GM21447 (cell line): Measurements from ENCODE around the gene SRP19.
"Not testable (repeated sequence)": the region's sequence is repeated elsewhere in the genome, so short reads cannot be mapped to it uniquely, and the experiment has no call there.

Source experiments
- ATAC-seq: cut with Tn5 transposase; IDR thresholded peaks from one replicate; pipeline ENCODE4 v1.9.1; 2021; ENCODE audit not compliant: unreplicated experiment

SRP19 gene

DNA sequence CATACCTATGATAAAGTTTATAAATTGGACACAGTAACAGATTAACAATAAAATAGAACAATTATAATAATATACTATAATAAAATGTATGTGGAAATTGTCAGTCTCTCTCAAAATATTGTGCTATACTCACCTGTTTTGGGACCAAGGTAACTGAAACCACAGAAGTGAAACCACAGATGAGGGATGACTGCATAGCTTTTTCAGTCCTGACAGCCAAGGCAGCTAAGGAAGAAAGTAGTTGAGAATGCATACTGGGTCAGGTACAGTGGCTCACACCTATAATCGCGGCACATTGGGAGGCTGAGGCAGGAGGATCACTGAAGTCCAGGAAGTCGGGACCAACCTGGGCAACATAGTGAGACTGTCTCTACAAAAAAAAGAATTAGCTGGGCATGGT lies 8.9 kb downstream of the SRP19 start:
- peak; percentile 82 for ATAC-seq

DNA sequence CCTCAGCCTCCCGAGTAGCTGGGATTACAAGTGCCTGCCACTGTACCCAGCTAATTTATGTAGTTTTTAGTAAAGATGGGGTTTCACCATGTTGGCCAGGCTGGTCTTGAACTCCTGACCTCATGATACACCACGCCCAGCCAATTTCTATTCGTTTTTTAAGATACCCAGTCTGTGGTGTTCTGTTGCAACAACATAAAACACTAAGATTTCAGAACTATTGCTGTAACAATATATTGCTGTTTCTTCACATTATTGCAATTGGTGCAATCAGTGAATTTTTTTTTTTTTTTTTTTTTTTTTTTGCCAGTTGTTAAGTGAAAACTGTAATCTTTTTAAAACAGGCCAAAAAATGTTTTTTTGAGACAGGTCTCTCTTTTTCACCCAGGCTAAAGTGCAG lies 9.9 kb downstream of the SRP19 start:
- ATAC-seq, result no peak

DNA sequence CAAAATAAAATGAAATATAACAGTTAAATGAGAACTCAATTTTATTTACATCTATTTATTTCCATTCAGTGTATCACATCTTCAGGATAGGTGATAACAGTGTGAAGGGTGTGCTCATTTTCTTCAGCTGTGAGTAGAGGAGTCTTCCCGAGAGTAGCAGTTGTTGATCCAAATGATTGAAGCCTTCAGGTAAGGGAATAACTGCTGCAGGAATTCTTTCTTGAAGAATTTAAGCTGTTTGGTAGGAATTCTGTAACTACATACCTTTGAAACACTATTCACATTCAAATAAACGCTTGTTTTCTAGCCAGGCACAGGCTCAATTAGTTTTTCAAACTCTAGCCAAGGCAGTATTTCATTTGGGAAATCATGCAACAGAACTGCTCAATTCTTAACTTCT lies 15.3 kb downstream of the SRP19 start:
- no peak for ATAC-seq

DNA sequence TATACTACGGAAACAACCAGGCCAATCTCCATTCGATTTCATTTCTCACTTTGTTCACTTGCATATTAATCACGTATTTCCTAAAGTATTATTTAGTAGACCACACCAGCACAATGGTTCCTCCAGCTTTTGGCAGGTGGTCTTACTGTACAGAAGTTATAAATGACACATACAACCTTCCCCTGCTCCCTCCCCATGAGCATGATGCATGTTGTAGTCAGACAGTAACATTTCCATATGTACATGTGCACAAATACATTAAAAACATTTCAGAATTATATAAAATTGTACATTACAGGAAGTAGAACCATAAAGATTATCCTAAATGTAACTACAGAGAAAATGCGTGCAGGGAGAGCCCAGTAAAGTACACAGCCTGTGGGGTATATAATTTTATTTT lies 17.0 kb downstream of the SRP19 start:
- no peak for ATAC-seq

DNA sequence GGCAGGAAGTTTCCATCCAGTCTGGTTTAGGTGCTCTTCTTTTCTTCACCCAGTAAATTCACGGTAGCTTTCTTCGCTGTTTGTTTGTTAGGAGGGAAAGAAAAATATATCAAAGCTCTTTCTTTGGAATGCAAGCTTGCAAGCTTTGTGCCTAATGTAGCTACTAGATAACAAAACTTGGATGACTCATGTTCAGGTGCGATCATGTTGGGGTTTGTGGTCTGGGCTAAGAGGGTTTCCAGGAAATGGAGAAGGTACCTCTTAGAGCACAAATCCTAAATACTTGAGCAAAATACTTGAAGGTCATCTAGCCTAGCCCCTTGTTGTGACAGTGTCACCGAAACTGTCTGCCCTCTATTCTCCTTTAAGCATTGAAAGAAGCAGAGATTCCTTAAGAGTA lies 17.7 kb downstream of the SRP19 start:
- peak; percentile 65 for ATAC-seq

DNA sequence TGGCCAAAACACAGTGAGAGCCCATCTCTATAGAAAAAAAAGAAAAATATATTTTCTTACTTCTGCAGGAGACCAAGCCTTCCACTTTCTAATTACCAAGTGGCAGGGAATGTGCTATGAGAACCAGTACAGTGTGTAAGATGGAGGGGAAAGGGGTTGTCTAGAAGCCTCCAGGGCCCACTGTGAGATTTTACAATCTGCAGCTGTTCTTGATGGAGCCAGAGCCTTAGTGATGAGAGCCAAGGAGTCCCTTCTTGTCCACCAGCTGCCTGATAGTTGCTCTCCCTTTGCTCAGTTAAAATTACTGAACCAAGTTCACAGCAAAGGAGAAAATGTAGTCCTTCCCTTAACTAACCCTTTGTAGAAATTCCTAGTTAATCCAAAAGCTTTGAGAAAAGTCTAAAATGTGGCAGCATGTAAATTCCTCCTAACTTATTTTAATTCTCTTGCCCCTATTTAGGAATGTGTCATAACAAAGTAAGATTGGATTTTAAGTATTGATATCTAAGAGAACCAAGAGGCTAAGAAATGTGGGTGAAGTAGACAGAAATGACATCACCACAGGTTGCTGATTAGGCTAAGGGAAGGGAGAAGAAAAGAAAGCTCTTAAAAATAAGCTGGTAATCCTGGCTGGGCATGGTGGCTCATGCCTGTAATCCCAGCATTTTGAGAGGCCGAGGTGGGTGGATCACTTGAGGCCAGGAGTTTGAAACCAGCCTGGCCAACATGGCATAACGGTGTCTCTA lies 19.3 kb downstream of the SRP19 start:
- ATAC-seq, result no peak

DNA sequence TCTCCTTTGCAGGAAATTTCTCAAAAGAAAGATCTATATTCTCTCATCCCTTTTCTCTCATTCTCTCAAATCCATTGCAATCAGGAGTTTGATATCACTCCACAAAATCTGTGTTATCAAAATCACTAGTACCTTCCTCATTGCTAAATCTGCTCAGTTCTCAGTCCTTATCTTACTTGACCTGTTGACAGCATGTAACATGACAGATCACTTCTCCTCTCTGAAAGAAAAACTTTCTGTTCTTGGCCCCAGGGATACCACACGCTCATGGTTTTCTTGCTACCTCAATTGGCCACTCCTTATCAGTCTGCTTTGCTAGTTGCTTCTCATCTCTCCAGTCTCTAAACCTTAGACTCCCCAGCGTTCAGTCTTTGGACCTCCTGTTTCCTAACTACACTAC lies 22.1 kb downstream of the SRP19 start:
- no peak for ATAC-seq

DNA sequence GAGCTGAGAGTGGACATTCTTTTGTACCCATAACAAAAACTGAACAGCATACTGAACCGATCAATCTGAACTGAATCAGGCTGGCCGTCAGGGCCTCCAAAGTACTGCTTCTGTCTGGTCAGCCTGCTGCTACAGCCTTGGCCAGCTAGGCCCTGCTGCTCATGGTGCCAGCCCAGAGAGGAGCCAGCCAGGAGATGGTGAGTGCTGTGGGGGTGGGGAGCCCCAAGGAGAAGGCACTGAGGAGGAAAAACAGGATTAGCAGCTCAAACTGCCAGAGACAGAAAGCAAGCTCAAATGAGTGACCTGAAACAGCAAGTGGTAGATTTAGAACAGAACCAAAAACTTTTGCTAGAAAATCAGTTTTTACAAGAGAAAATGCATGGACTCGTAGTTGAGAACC lies 23.9 kb downstream of the SRP19 start:
- ATAC-seq, result no peak

DNA sequence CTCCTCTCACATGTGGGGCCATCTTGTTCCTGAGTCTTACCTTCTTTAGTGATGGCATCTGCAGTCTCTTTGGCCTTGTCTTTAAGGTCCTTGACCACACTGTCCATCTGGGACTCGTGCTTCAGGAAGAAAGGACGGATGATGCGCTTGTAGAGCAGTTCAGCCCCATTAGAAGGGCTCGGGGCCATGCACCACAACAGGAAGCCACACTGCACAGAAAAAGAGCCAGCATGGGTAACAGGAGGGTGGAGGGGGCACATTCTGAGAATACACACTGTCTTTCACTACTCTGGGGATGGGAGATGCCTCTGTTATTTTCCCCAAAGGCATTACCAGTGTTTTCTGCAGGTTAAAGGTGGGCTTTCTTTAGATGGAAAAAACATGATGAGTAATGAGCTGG lies 25.9 kb downstream of the SRP19 start:
- no peak for ATAC-seq

DNA sequence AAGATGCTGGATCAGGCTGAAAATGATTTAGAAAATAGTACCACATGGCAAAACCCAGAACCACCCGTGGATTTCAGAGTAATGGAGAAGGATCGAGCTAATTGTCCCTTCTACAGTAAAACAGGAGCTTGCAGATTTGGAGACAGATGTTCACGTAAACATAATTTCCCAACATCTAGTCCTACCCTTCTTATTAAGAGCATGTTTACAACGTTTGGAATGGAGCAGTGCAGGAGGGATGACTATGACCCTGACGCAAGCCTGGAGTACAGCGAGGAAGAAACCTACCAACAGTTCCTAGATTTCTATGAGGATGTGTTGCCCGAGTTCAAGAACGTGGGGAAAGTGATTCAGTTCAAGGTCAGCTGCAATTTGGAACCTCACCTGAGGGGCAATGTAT lies 31.0 kb downstream of the SRP19 start:
- ATAC-seq, result not testable (repeated sequence)

DNA sequence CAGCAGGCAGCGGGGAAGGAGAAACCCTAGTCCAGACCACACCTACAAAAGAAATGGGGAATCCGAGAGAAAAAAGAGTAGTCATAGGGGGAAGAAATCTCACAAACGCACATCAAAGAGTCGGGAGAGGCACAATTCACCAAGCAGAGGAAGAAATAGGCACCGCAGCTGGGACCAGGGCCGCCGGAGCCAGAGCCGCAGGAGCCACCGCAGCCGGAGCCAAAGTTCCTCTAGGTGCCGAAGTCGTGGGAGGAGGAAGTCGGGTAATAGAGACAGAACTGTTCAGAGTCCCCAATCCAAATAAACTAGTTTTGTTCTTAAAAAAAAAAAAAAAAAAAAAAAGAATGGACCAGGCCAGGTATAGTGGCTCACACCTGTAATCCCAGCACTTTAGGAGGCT lies 31.7 kb downstream of the SRP19 start:
- ATAC-seq, result no peak

DNA sequence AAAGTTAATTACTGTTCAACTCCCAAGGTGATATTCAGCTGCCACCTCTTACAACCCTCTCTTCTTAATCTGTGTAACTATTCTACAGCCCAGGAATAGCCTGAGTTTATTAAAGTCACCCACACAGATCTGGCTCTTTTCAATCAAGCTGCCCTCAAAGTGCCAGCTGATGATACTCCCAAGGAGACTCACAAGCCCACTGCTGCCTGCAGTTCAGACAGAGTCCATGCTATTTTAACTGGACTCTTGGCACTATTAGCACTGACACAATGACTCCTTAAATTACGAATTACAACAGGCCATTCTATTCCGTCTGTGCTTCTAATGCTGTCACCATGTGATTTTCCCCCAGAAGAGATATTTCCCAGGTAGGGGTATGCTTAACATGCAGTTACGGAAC lies 34.6 kb downstream of the SRP19 start:
- no peak for ATAC-seq

DNA sequence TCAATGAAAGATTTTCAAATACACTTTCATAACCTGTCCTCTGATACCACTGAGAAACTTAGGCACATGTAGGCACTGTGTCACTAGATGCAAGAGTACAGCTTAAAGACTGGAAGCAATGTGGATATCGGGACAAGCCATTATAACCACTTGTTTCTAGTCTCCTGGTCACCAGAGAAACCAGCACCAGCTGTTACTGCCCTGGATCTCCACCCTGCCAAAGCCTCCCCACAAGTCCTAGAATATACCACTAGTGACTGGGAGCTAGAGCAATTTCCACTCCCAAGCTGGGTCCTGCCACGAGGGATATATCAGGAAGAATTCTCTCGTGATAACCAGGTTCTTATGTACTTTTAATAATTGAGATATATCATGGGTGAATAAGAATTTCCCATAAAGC lies 41.5 kb downstream of the SRP19 start:
- ATAC-seq, result no peak

DNA sequence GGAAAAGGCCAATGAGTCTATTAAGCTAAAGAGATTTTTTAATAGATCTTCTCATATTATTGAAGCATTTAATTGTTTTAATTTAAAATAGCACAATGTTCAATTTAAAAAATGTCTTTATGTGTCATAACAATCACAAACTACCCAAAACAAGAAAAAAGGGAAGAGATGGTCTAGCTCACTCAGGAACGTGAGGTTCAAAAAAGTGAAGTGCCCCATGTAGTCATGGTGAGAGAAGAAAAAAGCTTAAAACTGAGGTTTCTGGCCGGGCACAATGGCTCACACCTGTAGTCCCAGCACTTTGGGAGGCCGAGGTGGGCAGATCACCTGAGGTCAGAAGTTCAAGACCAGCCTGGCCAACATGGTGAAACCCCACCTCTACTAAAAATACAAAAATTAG lies 43.9 kb downstream of the SRP19 start:
- not testable (repeated sequence) for ATAC-seq

DNA sequence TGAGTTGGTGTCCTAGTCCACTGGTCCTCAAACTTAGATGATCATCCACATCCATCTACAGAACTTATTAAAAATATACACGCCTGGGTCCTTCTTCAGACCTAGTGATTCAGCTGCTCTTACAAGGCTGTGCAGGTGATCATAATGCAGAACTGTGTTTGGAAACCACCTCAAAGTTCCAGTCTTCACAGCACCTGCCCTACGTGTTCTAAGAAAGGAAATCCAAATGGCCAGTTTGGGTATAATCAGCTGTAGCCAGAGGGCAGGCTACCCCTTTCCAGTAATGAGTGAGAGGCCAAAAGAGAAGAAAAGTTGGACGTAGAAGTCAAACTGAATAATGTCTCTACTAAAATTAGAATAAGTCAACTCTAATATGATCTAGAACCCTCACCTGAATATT lies 45.5 kb downstream of the SRP19 start:
- ATAC-seq, result no peak

DNA sequence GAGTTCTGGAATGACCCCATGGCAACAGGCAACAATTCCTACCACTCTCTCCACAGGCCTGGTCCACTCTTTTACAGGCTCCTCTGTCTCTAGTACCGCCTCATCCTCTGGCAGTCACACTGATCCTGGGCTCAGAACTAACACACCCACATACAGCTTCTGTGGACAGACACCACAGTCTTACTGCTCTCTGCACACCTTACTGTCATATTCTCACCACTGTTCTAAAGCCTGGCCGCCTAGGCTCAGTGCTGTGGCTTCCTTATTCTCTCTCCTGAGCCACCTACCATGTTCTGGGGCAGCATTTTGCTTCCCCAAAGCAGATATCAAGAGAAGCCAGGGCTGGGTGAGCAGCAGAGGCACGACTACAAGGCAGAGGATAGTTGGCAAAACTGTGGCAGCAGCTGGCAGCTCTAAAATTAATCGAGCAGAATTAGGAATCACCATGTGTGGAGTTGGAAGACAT lies 46.1 kb downstream of the SRP19 start:
- ATAC-seq, result peak; percentile 53

DNA sequence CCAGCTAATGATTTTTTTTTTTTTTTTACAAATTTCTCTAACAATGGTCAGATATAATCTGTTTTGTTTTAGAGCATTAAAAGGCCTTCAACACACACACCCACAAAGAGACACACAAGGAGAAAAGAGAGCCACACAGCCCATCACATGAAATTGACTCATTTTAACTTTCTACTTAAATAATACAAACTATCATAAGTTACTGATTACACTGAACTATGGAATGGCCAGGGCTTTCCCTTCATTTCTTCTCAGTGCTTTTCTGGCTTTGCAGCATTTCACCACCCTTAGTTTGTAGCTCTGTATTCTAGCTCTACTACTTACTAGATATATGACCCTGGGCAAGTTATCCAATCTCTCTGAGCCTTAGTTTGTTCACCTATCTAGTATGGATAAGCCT lies 47.8 kb downstream of the SRP19 start:
- no peak for ATAC-seq

DNA sequence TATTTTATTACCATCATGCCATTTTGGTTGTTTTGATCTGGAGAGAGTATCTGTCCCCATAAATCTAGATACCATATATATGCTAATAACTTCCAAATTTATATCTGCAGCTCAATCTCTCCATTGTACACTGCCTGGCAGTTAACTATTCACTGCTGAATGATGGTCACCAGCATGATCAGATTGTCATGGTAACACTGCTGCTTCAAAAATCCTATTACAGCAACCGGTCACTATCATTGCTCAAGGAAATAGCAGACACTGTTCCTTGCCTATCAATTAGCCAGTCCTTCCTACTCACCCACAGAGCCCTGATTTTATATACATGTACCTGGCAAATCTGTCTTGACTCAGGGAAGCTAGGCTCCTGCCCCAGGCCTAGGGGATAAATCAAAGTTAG lies 49.4 kb downstream of the SRP19 start:
- no peak for ATAC-seq

DNA sequence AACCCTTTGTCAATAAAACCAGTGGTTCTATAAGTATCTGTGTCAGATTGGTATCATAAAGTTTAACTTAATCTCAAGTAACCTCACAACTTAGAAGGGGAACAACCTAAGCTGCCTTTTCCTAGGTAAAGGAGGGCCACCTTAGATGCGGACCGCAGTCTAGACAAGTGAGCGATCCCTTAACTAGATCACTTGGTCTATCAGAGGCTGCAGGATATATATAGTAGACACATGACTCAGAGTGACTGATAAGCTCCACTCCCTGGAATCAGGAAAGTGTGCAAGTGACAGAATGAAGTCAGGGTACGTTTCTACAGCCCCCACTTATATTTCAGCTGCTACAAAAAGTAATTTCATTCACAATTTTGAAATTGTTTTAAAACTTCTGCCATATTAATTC lies 53.5 kb downstream of the SRP19 start:
- ATAC-seq, result no peak

DNA sequence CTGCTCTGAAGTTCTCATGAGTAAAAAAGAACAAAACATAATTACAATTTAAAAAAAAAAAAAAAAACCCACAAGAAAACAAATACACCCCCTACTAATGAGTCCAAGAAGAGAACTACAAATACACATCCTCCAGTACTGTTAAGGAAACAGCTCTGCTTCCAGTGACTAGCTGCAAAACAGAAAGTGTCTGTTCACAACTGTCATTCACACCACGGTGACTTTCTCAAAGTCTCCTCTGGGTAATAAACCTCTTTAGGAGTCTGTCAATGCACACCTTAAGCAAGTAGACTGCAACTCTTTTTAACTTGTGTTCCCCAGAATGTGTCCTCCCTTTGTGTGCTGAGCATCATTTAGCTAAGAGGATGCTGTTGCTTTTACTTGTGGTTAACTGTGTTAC lies 54.7 kb downstream of the SRP19 start:
- peak; percentile 56 for ATAC-seq

DNA sequence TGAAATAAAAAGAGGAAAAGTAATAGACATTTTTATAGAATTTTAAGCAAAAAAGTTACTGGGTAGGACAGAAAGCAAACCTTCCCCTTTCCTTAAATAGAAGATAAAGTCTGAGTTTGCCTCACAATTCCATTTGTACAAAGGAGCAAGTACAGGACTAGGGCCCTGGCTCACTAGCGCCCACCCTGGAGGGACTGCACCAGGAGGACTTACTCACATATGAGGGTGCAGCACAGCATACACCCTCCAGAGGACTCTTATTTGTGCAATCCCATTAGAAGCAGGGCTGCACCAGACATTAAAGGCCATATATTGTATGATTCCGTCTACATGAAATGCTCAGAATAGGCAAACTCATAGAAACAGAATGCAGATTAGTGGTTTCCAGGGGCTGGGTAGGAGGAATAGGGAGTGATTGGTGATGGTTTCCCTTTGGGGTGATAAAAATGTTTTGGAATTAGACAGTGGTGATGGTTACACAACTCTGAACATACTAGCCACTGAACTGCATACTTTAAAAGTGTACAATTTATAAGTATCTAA lies 56.4 kb downstream of the SRP19 start:
- no peak for ATAC-seq

DNA sequence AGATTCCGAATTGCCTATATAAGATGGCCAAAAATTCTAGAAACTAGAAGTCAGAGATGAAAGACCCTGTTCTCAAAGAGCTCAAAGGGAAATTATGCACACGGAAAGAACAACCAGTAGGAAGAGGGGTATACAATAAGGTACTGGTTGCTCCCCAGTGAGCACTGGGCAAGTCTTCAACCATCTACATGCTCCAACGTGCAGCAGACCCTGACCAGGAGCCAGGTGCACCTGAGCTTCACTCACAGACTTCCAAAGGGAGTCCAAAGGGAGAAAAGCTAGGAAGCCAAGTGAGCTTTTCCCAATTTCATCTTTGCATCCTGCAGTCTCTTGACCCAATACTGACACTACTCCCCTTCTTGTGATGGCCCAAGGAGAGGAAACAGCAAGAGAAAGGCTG lies 57.0 kb downstream of the SRP19 start:
- ATAC-seq, result no peak

DNA sequence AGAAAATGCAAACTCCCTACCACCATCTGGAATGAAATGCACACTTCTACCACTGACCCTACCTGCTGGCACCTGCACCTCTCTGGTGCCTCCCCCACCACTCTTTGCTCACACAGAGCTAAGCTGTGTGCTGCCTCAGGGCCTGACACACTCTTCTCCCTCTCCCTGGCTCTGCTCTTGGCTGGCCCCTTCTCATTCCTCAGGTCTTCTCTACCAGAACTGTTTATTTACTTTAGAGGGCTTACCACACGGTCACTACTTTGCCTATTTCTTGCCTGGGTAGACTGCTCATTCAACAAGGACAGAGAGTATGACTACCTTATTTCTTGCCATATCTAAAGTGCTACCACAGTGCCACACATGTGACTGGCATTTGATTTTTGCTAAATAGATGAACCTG lies 57.6 kb downstream of the SRP19 start:
- no peak for ATAC-seq
